Activated CD4-positive, CD25-positive, alpha-beta regulatory T cell treated with anti-CD3 and anti-CD28 coated beads, Interleukin-2, amount 50 U/mL, for 16 hours (primary cell): Measurements from ENCODE around the gene NEGR1.
"Not testable (repeated sequence)": the region's sequence is repeated elsewhere in the genome, so short reads cannot be mapped to it uniquely, and the experiment has no call there.

Source experiments
- DNase-seq: peaks from one replicate; pipeline ENCODE4 v3.0.0-alpha.2; 2020; ENCODE audit warnings: low read depth, low spot score

The NEGR1 gene

GRCh38 chr1:71949681-71950080, 332.7 kb downstream of the NEGR1 start:
- DNase-seq, result no peak

GRCh38 chr1:71948561-71948960, 333.8 kb downstream of the NEGR1 start:
- DNase-seq, result no peak

GRCh38 chr1:71944006-71944405, 338.3 kb downstream of the NEGR1 start:
- DNase-seq, result no peak

GRCh38 chr1:71940261-71940660, 342.1 kb downstream of the NEGR1 start:
- DNase-seq, result no peak

- DNase-seq, result no peak
Observed at GRCh38 chr1:71930511-71930910, 351.8 kb downstream of the NEGR1 start.

- DNase-seq, result no peak
Observed at GRCh38 chr1:71921935-71922559, 360.3 kb downstream of the NEGR1 start.

- DNase-seq, result no peak
Observed at GRCh38 chr1:71921204-71921603, 361.1 kb downstream of the NEGR1 start.

- no peak for DNase-seq
Observed at GRCh38 chr1:71920556-71920955, 361.8 kb downstream of the NEGR1 start.

GRCh38 chr1:71919811-71920509, 362.4 kb downstream of the NEGR1 start:
- DNase-seq, result no peak

GRCh38 chr1:71918630-71919029, 363.7 kb downstream of the NEGR1 start:
- no peak for DNase-seq

GRCh38 chr1:71916894-71917293, 365.4 kb downstream of the NEGR1 start:
- DNase-seq, result no peak

- DNase-seq, result no peak
Observed at GRCh38 chr1:71914626-71915025, 367.7 kb downstream of the NEGR1 start.

- no peak for DNase-seq
Observed at GRCh38 chr1:71908871-71909390, 373.4 kb downstream of the NEGR1 start.

- no peak for DNase-seq
Observed at GRCh38 chr1:71908303-71908702, 374.0 kb downstream of the NEGR1 start.

- DNase-seq, result no peak
Observed at GRCh38 chr1:71899881-71900280, 382.5 kb downstream of the NEGR1 start.

GRCh38 chr1:71888166-71888565, 394.2 kb downstream of the NEGR1 start:
- DNase-seq, result not testable (repeated sequence)

GRCh38 chr1:71885171-71885570, 397.2 kb downstream of the NEGR1 start:
- DNase-seq, result no peak

- DNase-seq, result no peak
Observed at GRCh38 chr1:71882637-71883036, 399.7 kb downstream of the NEGR1 start.

GRCh38 chr1:71882226-71882625, 400.1 kb downstream of the NEGR1 start:
- no peak for DNase-seq

GRCh38 chr1:71881611-71882010, 400.7 kb downstream of the NEGR1 start:
- no peak for DNase-seq

- no peak for DNase-seq
Observed at GRCh38 chr1:71869326-71869725, 413.0 kb downstream of the NEGR1 start.

GRCh38 chr1:71862756-71863155, 419.6 kb downstream of the NEGR1 start:
- DNase-seq, result no peak

- DNase-seq, result no peak
Observed at GRCh38 chr1:71861022-71861421, 421.3 kb downstream of the NEGR1 start.
